Thoracic aorta (tissue), 2 donors: ENCODE results near the gene SPATA31A3. TPM values are rescaled to one million over a fixed set of nuclear protein-coding genes. Genes with fewer than 3 reads are reported as not detected.
"Not testable (repeated sequence)": the region's sequence is repeated elsewhere in the genome, so short reads cannot be mapped to it uniquely, and the experiment has no call there.

Experiments used
- ATAC-seq: fragments of 150-250 bp; one replicate; pipeline ENCODE4 v1.8.0; 2017; ENCODE audit warnings: low read depth; ENCODE audit not compliant: insufficient number of reproducible peaks, low FRiP score
- DNase-seq: peaks from one replicate; pipeline ENCODE4 v3.0.0-alpha.2; 2020; ENCODE audit warnings: low spot score
- H3K27ac ChIP-seq, 2 donors: fragments of 200-600 bp; sonication (generic); 1 replicate in 1 of 2; 2 replicates in 1 of 2; pipeline ENCODE4 v1.5.1; 2016; ENCODE audit warnings: mild to moderate bottlenecking in 2 of 2, moderate library complexity in 2 of 2
- H3K27me3 ChIP-seq: fragments of 200-600 bp; sonication (generic); replicated peaks from 2 replicates; pipeline ENCODE4 v1.6.0; 2016; ENCODE audit warnings: mild to moderate bottlenecking; ENCODE audit not compliant: insufficient read depth
- H3K36me3 ChIP-seq: fragments of 200-600 bp; sonication (generic); one replicate; pipeline ENCODE4 v1.5.1; 2016
- H3K4me1 ChIP-seq, 2 donors: fragments of 200-600 bp; sonication (generic); 1 replicate in 1 of 2; 2 replicates in 1 of 2; pipeline versions ENCODE4 v1.5.1 to v1.6.0; 2016; ENCODE audit warnings: low read depth in 2 of 2, mild to moderate bottlenecking in 1 of 2; ENCODE audit not compliant: control insufficient read depth in 1 of 2
- H3K4me3 ChIP-seq: fragments of 200-600 bp; sonication (generic); 2 replicates; pipeline ENCODE4 v1.5.1; 2016; ENCODE audit warnings: mild to moderate bottlenecking
- H3K9me3 ChIP-seq: fragments of 200-600 bp; sonication (generic); 2 replicates; pipeline ENCODE4 v1.5.1; 2016
- total RNA-seq, 2 donors: library from RNA; depleted of rRNA; stranded (reverse); fragments of >200 nt; gene quantifications; one replicate each; pipeline versions ENCODE4 v1.1.0 to v1.2.3, GENCODE V29; 2016

SPATA31A3 gene
- total RNA-seq = not detected

- H3K9me3 ChIP-seq, H3K4me1 ChIP-seq, ATAC-seq, H3K36me3 ChIP-seq, DNase-seq, H3K27me3 ChIP-seq, H3K4me3 ChIP-seq, H3K27ac ChIP-seq: not testable (repeated sequence)
Measured at GRCh38 chr9:66992450-66992849, at the start of gene SPATA31A3. SPATA31A3 (minus strand) TSS chr9:66992550; CDS start chr9:66992521, 29 bp downstream.

GRCh38 chr9:66952576-66952975 is 39.8 kb downstream of the SPATA31A3 start:
- not testable (repeated sequence) for H3K27me3 ChIP-seq, ATAC-seq, DNase-seq, H3K9me3 ChIP-seq, H3K4me3 ChIP-seq, H3K27ac ChIP-seq, H3K4me1 ChIP-seq, H3K36me3 ChIP-seq

GRCh38 chr9:66942400-66943155 is 49.8 kb downstream of the SPATA31A3 start:
- not testable (repeated sequence) for H3K4me1 ChIP-seq, ATAC-seq, H3K9me3 ChIP-seq, H3K36me3 ChIP-seq, H3K27ac ChIP-seq, DNase-seq, H3K27me3 ChIP-seq, H3K4me3 ChIP-seq

GRCh38 chr9:66939878-66940830 is 52.2 kb downstream of the SPATA31A3 start:
- not testable (repeated sequence) for H3K9me3 ChIP-seq, H3K4me3 ChIP-seq, ATAC-seq, H3K36me3 ChIP-seq, DNase-seq, H3K27ac ChIP-seq, H3K4me1 ChIP-seq, H3K27me3 ChIP-seq

- not testable (repeated sequence) for H3K4me3 ChIP-seq, H3K36me3 ChIP-seq, H3K27me3 ChIP-seq, H3K9me3 ChIP-seq, H3K4me1 ChIP-seq, ATAC-seq, DNase-seq, H3K27ac ChIP-seq
Measured at GRCh38 chr9:66938322-66938721, 54.0 kb downstream of the SPATA31A3 start.

- not testable (repeated sequence) for H3K9me3 ChIP-seq, DNase-seq, H3K36me3 ChIP-seq, H3K4me1 ChIP-seq, H3K4me3 ChIP-seq, H3K27me3 ChIP-seq, ATAC-seq, H3K27ac ChIP-seq
Measured at GRCh38 chr9:66937662-66938061, 54.7 kb downstream of the SPATA31A3 start.

Other genes starting within 250 kb of the SPATA31A3 start
- 1 to 10 TPM; 2.2 to 4.0 TPM for gene ZNF658, start 91.8 kb downstream of the SPATA31A3 start, total RNA-seq